SK-N-SH treated with all-trans-retinoic acid at 6 μM for 48 hours (cell line): ENCODE measurements around the gene AK4.

Experiments
- CREB5 ChIP-seq: fragments of 250-450 bp; sonication (Bioruptor Pico); IDR thresholded peaks from 2 replicates; pipeline ENCODE4 v1.5.1; 2020; ENCODE audit warnings: low read depth, mild to moderate bottlenecking, moderate library complexity
- PATZ1 ChIP-seq: fragments of 250-450 bp; sonication (Bioruptor Pico); IDR thresholded peaks from 2 replicates; pipeline ENCODE4 v1.8.0; 2020; ENCODE audit warnings: mild to moderate bottlenecking, moderate library complexity, borderline replicate concordance
- POU6F1 ChIP-seq: fragments of 250-450 bp; sonication (Bioruptor Pico); IDR thresholded peaks from 2 replicates; pipeline ENCODE4 v1.8.0; 2021; ENCODE audit warnings: low read depth, mild to moderate bottlenecking, moderate library complexity, borderline replicate concordance
- TCF4 ChIP-seq: fragments of 250-450 bp; sonication (Bioruptor Pico); IDR thresholded peaks from 2 replicates; pipeline ENCODE4 v1.8.0; 2021; ENCODE audit warnings: mild to moderate bottlenecking, moderate library complexity, borderline replicate concordance
- TOX ChIP-seq: fragments of 250-450 bp; sonication (Bioruptor Pico); IDR thresholded peaks from 2 replicates; pipeline ENCODE4 v1.8.0; 2021; ENCODE audit warnings: mild to moderate bottlenecking, moderate library complexity, borderline replicate concordance
- TSHZ2 ChIP-seq: fragments of 250-450 bp; sonication (Bioruptor Pico); IDR thresholded peaks from 2 replicates; pipeline ENCODE4 v1.5.0; 2020; ENCODE audit warnings: mild to moderate bottlenecking, moderate library complexity
- ZC3H10 ChIP-seq: fragments of 250-450 bp; sonication (Bioruptor Pico); IDR thresholded peaks from 2 replicates; pipeline ENCODE4 v1.5.1; 2021; ENCODE audit warnings: mild to moderate bottlenecking, moderate library complexity
- ZFP3 ChIP-seq: fragments of 250-450 bp; sonication (Bioruptor Pico); IDR thresholded peaks from 2 replicates; pipeline ENCODE4 v1.5.0; 2020; ENCODE audit warnings: mild to moderate bottlenecking, moderate library complexity
- ZNF70 ChIP-seq: fragments of 450-650 bp; formaldehyde crosslinking; IDR thresholded peaks from 2 replicates; pipeline ENCODE4 v1.5.0; 2020; ENCODE audit warnings: mild to moderate bottlenecking, moderate library complexity

GRCh38 chr1:65159801-65160523 lies 12.0 kb downstream of the AK4 start:
- no peak for TF ChIP-seq TCF4
- no peak for TF ChIP-seq CREB5 (CRISPR knock-in tag)
- TF ChIP-seq ZNF70 (CRISPR knock-in tag), result no peak
- TF ChIP-seq TSHZ2, result no peak
- no peak for TF ChIP-seq PATZ1
- no peak for TF ChIP-seq ZC3H10 (CRISPR knock-in tag)
- no peak for TF ChIP-seq ZFP3
- no peak for TF ChIP-seq POU6F1 (CRISPR knock-in tag)
- TF ChIP-seq TOX (CRISPR knock-in tag), result no peak
